Mesodermal cell (in vitro differentiated cells): ENCODE measurements around the gene TMEFF1. TPM values are rescaled to one million over a fixed set of nuclear protein-coding genes. Genes with fewer than 3 reads are reported as not detected.

Source experiments
- H3K27ac ChIP-seq: 2 replicates; pipeline ENCODE4 v1.7.0; 2013; ENCODE audit warnings: mild to moderate bottlenecking, low read depth, low read length, moderate library complexity; ENCODE audit not compliant: severe bottlenecking
- H3K36me3 ChIP-seq: 2 replicates; pipeline ENCODE4 v1.7.1; 2013; ENCODE audit warnings: mild to moderate bottlenecking, low read length, moderate library complexity; ENCODE audit not compliant: control insufficient read depth, insufficient read depth
- H3K4me1 ChIP-seq: one replicate; pipeline ENCODE4 v1.7.1; 2013; ENCODE audit warnings: mild to moderate bottlenecking, low read length; ENCODE audit not compliant: insufficient read depth, control insufficient read depth, poor library complexity, severe bottlenecking
- H3K4me3 ChIP-seq: 2 replicates; pipeline ENCODE4 v1.7.0; 2013; ENCODE audit warnings: low read length, control low read depth, mild to moderate bottlenecking; ENCODE audit not compliant: insufficient read depth, poor library complexity, severe bottlenecking; ENCODE audit errors: extremely low read depth
- H3K9me3 ChIP-seq: 2 replicates; pipeline ENCODE4 v1.7.1; 2013; ENCODE audit warnings: mild to moderate bottlenecking, low read length, moderate library complexity; ENCODE audit not compliant: control insufficient read depth
- WGBS, 2 experiments: methylation state at CpG; one replicate each; pipeline ENCODE4 v1.1.5; 2013; ENCODE audit warnings: missing lambda C conversion rate in 2 of 2; ENCODE audit not compliant: insufficient coverage in 2 of 2; 5-methylcytosine and 5-hydroxymethylcytosine counted together
- polyA plus RNA-seq, 2 experiments: library from polyadenylated mRNA; stranded (reverse); fragments of 50-300 nt; gene quantifications; one replicate each; pipeline ENCODE4 v1.2.3, GENCODE V29; 2013

Gene TMEFF1
- polyA plus RNA-seq (2013, experiment 1 of 2), result 39.3 TPM
- 30.0 TPM for polyA plus RNA-seq (2013, experiment 2 of 2)

- Histone ChIP-seq H3K27ac (peak within 1 kb of the TSS; percentile 57), H3K4me1 (peaks cover 4% of the 10 kb centered on the region), H3K9me3 (no peaks in the 10 kb centered on the region), H3K4me3 (peak within 1 kb of the TSS; percentile 86), H3K36me3 (peaks cover 3% of the 10 kb centered on the region)
- 0 to 1% methylated on average over 25 to 29 of the region's 54 CpGs for WGBS, 2 experiments
These were observed at the start of gene TMEFF1 for GRCh38 chr9:100472788-100473275. TMEFF1 (plus strand) TSS chr9:100473149; CDS start chr9:100473545, 396 bp downstream.

- Histone ChIP-seq H3K4me3 (no peak overlapping the region), H3K9me3 (no peaks in the 10 kb centered on the region), H3K4me1 (peaks cover 21% of the 10 kb centered on the region), H3K27ac (peak overlapping the region; percentile 98), H3K36me3 (peaks cover 3% of the 10 kb centered on the region)
- 80% methylated on average over 1 of the region's 1 CpG; no CpG with 5 or more reads in 1 of the 2 experiments for WGBS, 2 experiments
These were observed 47.2 kb upstream of the TMEFF1 start for GRCh38 chr9:100425758-100426157.

- WGBS, 2 experiments, result 40 to 50% methylated on average over 1 of the region's 7 CpGs
- peak overlapping the region; percentile 54 for H3K4me3 ChIP-seq
- H3K9me3 ChIP-seq, result no peaks in the 10 kb centered on the region
- H3K36me3 ChIP-seq, result peaks cover 4% of the 10 kb centered on the region
- peaks cover 21% of the 10 kb centered on the region for H3K4me1 ChIP-seq
- H3K27ac ChIP-seq, result peak overlapping the region; percentile 98
These were observed 46.8 kb upstream of the TMEFF1 start for GRCh38 chr9:100426189-100426529.

GRCh38 chr9:100426530-100427365 is 46.2 kb upstream of the TMEFF1 start, which contains the start of gene MSANTD3:
MSANTD3 (plus strand) TSS chr9:100427143; CDS start chr9:100441939, 14,796 bp downstream.
- H3K9me3 ChIP-seq, result no peaks in the 10 kb centered on the region
- H3K4me1 ChIP-seq, result peaks cover 21% of the 10 kb centered on the region
- WGBS, 2 experiments, result 0 to 1% methylated on average over 54 to 66 of the region's 80 CpGs
- H3K36me3 ChIP-seq, result peaks cover 8% of the 10 kb centered on the region
- H3K27ac ChIP-seq, result peak within 1 kb of the TSS; percentile 98
- peak within 1 kb of the TSS; percentile 81 for H3K4me3 ChIP-seq

- H3K9me3 ChIP-seq, result no peaks in the 10 kb centered on the region
- WGBS, 2 experiments, result 9 to 12% methylated on average over 28 to 36 of the region's 65 CpGs
- H3K27ac ChIP-seq, result peak overlapping the region; percentile 92
- peaks cover 21% of the 10 kb centered on the region for H3K4me1 ChIP-seq
- peak overlapping the region; percentile 81 for H3K4me3 ChIP-seq
- H3K36me3 ChIP-seq, result peaks cover 16% of the 10 kb centered on the region
These were observed 45.3 kb upstream of the TMEFF1 start for GRCh38 chr9:100427366-100428263.

GRCh38 chr9:100428871-100429654 is 43.9 kb upstream of the TMEFF1 start:
- Histone ChIP-seq H3K36me3 (peaks cover 30% of the 10 kb centered on the region), H3K4me3 (peak overlapping the region; percentile 81), H3K4me1 (peaks cover 21% of the 10 kb centered on the region), H3K27ac (peak overlapping the region; percentile 92), H3K9me3 (no peaks in the 10 kb centered on the region)
- 71 to 79% methylated on average over 8 of the region's 9 CpGs for WGBS, 2 experiments

- no peaks in the 10 kb centered on the region for H3K9me3 ChIP-seq
- H3K4me3 ChIP-seq, result no peak overlapping the region
- H3K27ac ChIP-seq, result no peak overlapping the region
- peaks cover 21% of the 10 kb centered on the region for H3K4me1 ChIP-seq
- WGBS, 2 experiments, result 84 to 94% methylated on average over 3 to 5 of the region's 5 CpGs
- H3K36me3 ChIP-seq, result peaks cover 37% of the 10 kb centered on the region
These were observed 42.5 kb upstream of the TMEFF1 start for GRCh38 chr9:100430286-100430940.

GRCh38 chr9:100431886-100432285 is 41.1 kb upstream of the TMEFF1 start:
- Histone ChIP-seq H3K36me3 (peaks cover 44% of the 10 kb centered on the region), H3K4me3 (no peak overlapping the region), H3K9me3 (no peaks in the 10 kb centered on the region), H3K4me1 (peaks cover 16% of the 10 kb centered on the region), H3K27ac (no peak overlapping the region)
- WGBS, 2 experiments, result 80 to 94% methylated on average over 1 to 4 of the region's 5 CpGs

- Histone ChIP-seq H3K36me3 (peaks cover 44% of the 10 kb centered on the region), H3K4me3 (no peak overlapping the region), H3K4me1 (peaks cover 16% of the 10 kb centered on the region), H3K27ac (no peak overlapping the region), H3K9me3 (no peaks in the 10 kb centered on the region)
- 94 to 100% methylated on average over 3 of the region's 3 CpGs for WGBS, 2 experiments
These were observed 40.2 kb upstream of the TMEFF1 start for GRCh38 chr9:100432736-100433135.
